HG02588 (cell line): Measurements from ENCODE around the gene LNPK.
"Not testable (repeated sequence)": the region's sequence is repeated elsewhere in the genome, so short reads cannot be mapped to it uniquely, and the experiment has no call there.

Experiments
- ATAC-seq: cut with Tn5 transposase; IDR thresholded peaks from one replicate; pipeline ENCODE4 v1.9.1; 2021; ENCODE audit warnings: mild to moderate bottlenecking, moderate library complexity; ENCODE audit not compliant: unreplicated experiment

The LNPK gene

DNA sequence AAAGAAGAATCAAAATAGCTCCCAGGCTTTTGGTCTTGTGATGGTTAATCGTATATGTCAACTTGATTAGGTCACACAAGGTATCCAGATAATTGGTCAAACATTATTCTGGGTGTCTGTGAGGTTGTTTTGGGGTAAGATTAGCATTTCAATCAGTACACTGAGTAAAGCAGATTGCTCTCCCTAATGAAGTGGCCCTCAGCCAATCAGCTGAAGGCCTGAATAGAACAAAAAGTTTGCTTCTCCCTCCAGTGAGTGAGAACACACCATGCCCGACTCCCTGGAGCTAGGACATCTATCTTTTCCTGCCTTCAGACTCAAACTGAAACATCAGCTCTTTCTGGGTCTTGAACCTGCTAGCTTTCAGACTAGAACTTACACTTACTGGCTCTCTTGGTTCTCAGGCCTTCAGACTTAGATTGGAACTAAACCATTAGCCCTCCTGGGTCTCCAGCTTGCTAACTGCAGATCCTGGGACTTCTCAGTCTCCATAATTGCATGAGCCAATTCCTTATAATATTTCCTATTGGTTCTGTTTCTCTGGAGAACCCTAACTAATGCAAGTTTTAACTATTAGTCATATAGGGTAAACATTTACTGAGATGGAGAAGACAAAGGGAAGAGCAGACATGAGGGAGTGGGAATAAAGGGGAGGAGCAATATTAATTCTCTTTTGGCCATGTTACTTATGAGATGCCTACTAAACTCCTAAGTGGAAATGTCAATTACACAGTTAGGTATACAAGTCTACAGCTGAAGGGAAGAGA is 25.5 kb downstream of the LNPK start:
- ATAC-seq = no peak

DNA sequence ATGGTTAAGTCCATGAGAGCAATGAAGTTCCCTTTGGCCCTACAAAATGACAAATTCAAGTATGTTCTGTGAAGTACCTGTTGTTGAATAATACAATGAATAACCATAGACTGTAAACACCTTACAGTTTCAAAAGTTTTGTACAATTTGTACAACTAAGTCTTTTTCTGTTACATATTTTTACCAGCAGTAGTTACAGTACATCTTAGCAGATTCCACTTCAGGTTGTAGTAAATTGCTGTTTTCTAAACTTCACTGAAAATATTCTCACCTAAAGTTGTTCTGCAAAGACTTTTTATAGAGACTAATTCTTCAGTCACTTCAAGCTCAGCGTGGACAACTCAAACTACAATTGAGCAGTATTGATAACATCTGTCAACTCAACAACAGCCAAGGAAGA is 28.7 kb downstream of the LNPK start:
- no peak for ATAC-seq

DNA sequence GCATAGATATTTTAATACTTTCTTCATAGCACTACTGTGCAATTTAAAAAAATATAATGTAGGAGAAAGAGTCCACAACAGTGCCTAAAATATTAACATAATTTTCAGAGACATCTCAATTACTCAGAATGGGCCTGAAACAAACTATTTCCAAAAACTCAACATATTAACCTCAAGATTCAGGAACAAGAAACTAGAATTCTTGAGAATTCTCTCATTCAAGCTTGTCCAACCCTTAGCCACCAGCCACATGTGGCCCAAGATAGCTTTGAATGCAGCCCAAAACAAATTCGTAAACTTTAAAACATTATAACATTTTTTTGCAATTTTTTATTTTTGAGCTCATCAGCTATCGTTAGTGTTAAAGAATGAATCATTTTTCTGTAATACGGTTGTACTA is 35.2 kb downstream of the LNPK start:
- no peak for ATAC-seq

DNA sequence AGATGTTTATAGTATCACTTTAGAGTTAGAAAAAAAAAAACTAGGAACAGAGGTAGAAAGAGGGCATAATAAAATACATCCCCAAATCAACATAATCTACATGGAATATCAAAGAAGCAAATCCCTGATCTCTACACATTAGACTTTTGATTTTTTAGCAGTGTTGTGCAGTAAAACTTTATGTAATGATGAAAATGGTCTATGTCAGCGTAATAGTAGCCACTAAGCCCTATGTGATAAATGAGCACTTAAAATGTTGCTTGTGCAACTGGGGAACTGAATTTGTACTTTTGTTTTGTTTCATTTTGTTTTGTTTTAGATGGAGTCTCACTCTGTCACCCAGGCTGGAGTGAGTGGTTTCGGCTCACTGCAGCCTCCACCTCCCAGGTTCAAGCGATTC is 36.3 kb downstream of the LNPK start:
- no peak for ATAC-seq

DNA sequence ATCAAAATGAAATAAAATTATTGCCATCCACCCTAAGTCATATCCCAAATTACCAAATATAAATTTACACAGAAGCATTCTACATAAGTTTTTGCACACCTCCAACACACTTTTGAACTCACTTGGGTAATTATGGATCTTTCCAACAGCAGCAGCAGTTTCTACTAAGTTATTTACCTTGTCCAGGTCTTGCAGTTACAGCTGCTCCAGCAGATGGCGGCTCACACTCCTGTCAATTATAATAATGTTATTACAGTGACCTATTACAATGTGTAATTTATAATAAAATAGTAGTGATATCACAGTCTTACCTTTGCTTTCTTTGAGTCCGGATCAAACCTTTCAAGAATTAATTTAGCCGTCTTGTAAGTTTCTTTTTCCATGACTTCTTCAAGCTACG is 37.9 kb downstream of the LNPK start:
- no peak for ATAC-seq

DNA sequence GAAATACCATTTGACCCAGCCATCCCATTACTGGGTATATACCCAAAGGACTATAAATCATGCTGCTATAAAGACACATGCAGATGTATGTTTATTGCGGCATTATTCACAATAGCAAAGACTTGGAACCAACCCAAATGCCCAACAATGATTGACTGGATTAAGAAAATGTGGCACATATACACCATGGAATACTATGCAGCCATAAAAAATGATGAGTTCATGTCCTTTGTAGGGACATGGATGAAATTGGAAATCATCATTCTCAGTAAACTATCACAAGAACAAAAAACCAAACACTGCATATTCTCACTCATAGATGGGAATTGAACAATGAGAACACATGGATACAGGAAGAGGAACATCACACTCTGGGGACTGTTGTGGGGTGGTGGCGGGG is 38.9 kb downstream of the LNPK start:
- ATAC-seq = not testable (repeated sequence)

DNA sequence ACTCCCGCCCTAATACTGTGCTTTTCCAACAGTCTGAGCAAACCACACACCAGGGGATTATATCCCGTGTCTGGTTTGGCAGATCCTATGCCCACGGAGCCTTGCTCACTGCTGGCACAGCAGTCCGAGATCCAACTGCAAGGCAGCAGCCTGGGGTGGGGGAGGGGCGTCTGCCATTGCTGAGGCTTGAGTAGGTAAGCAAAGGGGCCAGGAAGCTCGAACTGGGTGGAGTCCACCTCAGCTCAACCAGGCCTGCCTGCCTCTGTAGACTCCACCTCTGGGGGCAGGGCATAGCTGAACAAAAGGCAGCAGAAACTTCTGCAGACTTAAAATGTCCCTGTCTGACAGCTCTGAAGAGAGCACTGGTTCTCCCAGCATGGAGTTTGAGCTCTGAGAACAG is 44.2 kb downstream of the LNPK start:
- no peak for ATAC-seq

DNA sequence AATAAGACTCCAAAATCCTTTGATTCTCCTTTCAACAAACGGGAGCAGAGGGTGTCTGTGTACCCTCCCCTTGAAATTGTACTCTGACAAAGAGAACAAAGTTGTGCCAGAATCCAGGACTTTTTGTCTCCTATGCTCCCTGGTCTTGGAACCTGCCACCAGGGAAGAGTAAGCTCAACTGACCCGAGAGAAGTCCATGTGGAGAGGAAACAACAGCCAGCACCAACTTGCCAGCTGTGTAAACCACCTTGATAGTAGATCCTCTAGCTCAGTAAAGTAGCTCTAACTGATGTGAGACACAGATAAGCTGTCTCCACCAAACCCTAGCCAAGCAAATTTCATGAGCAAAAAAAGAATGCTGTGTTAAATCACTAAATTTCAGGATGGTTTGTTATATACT is 46.9 kb downstream of the LNPK start:
- no peak for ATAC-seq

DNA sequence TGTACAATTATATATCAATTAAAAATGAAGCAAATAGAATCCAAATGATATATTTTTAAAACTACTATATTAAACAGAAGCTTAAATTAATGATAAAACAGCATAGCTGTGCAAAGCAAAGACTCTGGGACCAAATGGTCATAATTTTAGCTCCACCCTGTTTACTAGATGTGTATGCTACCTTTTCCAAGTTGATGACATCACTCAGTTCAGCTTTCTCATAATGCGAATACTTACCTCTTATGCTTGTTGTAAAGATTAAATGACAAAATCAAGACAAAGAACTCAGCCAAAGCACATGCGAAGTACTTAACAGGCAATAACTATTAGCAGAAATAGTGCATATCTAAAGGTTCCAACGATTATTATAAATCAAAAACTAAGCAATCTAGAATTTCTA is 51.6 kb downstream of the LNPK start:
- ATAC-seq = no peak

DNA sequence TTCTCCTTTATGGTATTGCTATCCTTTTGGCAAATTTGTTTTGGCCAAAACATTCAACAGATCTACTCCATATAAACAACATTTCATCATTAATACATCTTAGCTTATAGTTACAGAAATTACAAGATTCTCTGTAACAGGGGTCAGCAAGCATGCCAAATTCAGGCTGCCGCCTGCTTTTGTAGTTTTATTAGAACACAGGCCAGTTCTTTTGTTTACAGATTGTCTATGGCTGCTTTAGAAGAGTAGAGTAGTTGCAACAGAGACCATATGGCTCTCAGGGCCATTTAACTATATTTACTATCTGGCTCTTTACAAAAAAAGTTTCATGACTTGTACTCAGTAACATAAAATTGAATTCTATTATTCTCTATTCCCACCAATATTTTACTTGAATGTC is 53.9 kb downstream of the LNPK start:
- no peak for ATAC-seq

DNA sequence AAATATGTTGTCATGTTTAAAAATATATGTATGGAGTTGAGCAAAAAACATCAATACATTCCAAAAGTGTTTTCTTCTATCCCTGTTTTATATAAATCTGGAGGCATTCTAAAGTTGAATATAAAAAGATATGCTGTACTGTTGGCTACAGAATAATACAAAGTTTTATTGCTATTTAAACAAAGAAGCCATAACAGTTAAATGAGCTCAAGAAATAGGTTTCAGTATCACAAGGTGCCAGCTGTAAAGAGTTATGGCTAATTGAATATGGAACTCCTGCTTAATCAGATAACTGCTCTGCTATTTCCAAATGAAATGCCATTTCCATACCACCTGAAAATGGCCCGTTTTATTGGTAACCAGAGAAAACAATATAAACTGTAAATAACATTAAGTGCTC is 55.0 kb downstream of the LNPK start:
- no peak for ATAC-seq

DNA sequence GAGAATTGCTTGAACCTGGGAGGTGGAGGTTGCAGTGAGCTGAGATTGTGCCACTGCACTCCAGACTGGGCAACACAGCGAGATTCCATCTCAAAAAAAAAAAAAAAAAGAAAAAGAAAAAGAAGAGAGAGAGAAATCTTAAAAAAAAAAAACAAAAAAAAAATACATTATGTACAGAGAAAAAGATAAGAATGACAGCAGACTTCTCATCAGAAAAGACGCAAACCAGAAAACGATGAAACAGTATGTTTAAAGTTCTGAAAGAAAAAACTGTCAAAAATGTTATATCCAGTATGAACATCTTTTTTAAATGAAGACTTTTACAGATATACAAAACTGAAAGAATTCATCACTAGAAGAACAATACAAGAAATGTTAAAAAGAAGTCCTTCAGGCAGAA is 60.4 kb downstream of the LNPK start:
- no peak for ATAC-seq

DNA sequence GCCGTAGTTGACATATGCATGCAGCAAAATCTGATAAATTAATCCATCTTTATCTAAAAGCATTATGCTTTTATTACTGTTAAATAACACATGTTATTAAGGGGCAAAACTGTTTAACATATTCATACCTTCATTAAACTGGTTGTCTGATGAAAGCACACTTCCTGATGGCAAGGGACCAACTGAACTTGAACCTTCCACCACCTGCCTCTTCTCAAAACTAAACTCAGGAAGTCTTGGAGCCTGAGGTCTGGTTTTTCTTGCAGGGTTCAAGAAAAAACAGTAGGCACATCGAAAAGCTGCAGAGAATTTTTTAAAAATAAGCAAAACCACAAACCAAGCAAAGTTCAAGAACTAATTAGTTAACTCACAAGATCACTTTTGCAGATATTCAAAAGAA is 64.9 kb downstream of the LNPK start:
- no peak for ATAC-seq

DNA sequence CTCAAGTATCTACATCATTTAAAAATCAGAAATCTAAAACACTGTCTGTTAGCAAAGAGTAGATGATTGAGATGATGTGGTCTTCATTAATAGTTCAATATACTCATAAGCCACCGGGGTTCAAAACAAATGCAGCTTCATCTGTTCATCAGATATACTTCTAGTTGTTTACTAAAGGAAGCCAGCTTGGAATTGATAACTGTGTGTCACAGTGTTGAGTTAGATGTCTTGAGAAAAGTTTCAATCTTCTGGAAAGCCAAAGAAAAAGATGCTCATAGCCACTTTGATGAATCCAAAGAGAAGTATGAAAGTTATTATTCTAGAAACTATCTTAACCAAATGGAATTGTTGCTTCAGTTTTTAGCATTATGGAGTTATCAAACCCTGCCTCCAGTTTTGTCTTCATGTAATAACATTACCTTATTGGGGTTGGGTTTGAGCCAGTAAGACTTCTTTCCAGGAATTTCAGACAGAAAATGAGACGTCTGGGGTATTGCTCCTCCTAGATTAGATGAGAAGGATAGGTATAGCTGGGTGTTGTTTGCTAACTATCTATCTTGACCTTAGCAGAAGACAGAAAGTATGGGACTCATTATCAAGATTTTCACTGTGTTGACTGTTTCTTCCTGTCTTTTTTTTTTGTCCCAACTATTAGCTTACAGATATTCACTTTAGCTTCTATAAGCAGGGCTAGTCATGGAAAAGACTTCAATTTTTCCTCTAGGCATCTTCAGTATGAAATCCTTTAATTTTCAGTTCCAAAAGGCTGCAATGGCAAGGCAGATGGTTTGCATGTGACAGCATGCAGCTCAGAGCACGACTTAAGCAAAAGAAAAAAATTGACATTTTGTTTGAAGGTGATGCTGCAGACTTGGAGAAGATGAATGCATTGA is 66.5 kb downstream of the LNPK start:
- ATAC-seq = no peak

DNA sequence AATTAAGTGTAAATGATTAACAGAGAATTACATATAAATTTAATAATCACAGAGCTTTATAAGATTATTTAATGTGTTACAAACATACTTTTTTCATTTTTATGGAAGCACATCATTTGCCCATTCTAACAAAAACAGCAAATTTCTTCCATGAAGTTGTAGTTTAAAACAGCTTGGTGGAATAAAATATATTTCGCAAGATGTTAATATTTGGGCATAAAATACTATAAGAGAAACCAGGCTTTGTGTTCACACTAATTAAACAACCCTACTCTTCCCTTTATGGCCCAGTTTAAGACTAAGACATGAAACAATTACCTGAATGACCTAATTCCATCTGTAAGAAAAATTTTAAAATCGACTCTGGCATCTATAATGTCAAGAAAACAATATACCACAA is 69.4 kb downstream of the LNPK start:
- ATAC-seq = no peak

DNA sequence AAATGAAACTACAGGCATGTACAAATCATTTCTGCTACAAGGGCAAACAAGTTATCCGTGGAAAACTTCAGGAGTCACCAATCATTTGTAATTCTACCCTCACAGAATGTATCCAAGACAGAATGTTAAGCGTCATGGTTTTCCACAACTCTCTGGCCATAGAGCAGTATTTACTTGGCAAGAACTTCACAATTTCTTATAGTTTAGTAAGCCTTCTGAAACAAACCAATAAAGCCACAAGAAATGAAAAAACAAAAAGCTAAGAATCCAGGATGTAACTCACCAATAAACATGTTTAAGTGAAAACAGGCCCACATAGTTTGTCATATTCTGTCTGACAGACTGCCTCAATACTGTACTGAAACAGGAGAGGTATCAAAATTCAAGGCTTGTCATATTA is 70.3 kb downstream of the LNPK start:
- ATAC-seq = no peak

DNA sequence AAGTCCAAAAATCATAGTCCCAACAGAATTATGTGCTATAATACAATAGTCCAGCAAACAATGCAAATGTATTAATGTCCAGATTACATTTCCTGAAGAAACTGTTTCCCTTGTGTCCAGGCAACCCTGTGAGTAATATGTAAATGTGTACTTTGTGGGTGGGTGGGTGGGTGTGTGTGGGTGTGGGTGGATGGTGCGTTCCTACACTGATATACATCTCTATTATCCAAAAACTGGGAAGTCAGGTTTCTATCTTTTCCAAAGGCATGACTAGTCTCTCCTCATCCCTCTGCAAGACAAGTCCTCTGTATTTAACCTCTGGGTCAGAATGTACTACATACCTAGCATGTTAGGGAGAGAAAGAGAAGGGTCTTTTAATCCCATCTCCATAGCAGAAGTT is 71.6 kb downstream of the LNPK start:
- ATAC-seq = no peak

DNA sequence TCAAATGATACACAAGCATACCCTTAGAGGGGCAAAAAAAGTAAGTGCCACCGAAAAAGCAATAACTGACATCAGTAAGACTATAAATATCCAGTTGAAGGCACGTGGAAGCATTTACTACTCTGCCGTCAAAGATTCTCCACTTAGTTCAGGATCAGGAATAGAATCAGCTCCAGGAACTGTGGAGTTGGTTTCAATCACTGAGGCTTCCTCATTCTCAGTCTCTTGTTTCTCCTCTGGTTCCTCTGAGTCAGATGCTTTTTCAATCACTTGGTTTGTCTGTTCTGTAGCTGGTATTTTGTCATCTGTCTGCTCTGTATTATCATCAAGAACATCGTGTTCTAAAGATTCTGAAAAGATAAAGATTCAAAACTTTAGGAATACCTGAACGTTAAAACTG is 72.2 kb downstream of the LNPK start:
- no peak for ATAC-seq

DNA sequence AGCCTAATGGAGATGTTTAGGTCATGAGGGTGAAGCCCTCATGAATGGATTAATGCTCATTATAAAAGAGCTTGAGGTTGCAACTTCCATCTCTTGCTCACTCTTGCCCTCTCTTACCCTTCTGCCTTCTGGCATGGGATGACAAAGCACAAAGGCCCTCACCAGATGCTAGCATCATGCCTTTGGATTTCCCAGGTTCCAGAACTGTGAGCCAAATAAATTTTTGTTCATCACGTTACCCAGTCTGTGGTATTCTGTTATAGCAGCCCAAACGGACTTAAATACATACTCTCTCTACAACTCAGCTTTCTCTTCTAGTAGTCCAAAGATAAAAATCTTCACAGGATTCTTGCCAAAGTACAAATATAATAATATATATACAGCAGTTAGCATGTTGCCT is 75.8 kb downstream of the LNPK start:
- no peak for ATAC-seq

DNA sequence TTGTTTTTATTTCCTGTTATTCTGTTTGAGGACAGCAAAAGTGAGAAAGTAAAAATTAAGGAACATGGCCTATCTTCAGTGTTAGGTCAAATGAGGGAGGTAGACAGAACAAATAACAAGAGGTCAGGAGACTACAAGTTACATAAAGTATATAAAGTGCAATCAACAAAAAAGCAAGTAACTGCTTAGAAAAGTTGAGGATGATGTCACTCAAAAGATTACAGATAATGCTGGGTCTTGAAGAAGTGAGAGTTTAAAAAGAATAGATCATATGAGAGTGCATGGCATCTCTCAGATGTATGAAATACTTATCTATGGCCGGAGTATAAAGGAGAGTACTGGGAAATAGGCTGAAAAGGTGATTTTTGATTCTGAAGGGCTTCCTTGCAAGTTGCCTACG is 79.9 kb downstream of the LNPK start:
- no peak for ATAC-seq

DNA sequence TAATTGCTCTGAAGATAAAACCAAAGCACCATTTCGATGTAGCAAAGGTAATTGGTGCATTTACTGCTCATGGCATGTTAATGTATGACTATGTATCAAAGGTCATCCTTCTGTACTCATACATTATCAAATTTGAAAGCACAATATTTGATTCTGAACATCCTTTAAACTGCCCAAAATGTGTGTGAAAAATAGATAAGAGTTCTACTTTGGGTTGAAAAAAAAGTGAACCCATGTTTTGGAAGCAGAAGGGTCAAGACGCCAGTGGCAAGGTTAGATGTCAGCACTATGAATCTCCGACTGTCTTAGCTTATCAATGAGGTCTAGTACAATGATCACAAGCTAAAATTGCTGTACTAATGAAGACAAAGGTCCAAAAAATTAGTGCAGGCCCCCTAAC is 83.1 kb downstream of the LNPK start:
- ATAC-seq = no peak

DNA sequence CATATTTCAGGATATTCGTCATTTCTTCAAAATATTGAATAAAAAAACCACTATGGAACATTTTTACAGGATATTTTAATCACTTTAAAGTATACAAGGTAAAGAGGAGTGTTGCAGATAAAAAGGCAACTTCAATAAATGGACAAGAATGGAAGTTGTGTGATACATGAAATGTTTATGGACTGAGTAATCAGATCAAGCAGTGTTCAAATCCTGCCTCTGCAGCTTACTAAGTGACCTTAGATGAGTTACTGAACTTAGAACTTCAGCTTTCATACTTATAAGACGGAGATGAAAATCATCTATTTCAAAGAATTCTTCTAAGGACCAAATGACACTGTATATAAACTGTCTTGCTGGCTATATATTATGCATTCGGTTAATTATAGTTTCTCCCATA is 87.2 kb downstream of the LNPK start:
- ATAC-seq = no peak
